Adrenal gland (tissue), 12 donors: ENCODE data around the gene LMBR1L. TPM values are rescaled to one million over a fixed set of nuclear protein-coding genes. Genes with fewer than 3 reads are reported as not detected.

Experiments
- DNase-seq, 7 donors: peaks; one replicate each; pipeline ENCODE4 v3.0.0-alpha.2; 2019 to 2020
- H3K27ac ChIP-seq, 5 donors: fragments of 200-600 bp; sonication (generic) in 4 of 5; 1 replicate in 3 of 5; 2 replicates in 2 of 5; pipeline versions ENCODE4 v1.5.1 to v1.8.0; 2016 to 2020; ENCODE audit warnings: mild to moderate bottlenecking in 1 of 5
- H3K27me3 ChIP-seq: fragments of 200-600 bp; 2 replicates; pipeline ENCODE4 v1.8.0; 2021
- H3K36me3 ChIP-seq, 2 donors: fragments of 200-600 bp; replicated peaks in 1 of 2; 1 replicate in 1 of 2; 2 replicates in 1 of 2; pipeline versions ENCODE4 v1.5.1 to v1.8.0; 2018 to 2022
- H3K4me1 ChIP-seq, 2 donors: fragments of 200-600 bp; replicated peaks in 1 of 2; 1 replicate in 1 of 2; 2 replicates in 1 of 2; pipeline versions ENCODE4 v1.5.1 to v1.8.0; 2018 to 2021
- H3K4me3 ChIP-seq, 4 donors: fragments of 200-600 bp; sonication (generic) in 3 of 4; one replicate each; pipeline ENCODE4 v1.5.1; 2016 to 2018
- H3K9me3 ChIP-seq, 3 donors: fragments of 200-600 bp; sonication (generic) in 1 of 3; replicated peaks in 1 of 3; 1 replicate in 2 of 3; 2 replicates in 1 of 3; pipeline versions ENCODE4 v1.5.1 to v1.8.0; 2016 to 2021
- CTCF ChIP-seq, 6 experiments: fragments of 450-650 bp in 4 of 6; fragments of 200-600 bp in 2 of 6; sonication (generic) in 1 of 6; IDR thresholded peaks; 1 replicate in 5 of 6; 2 replicates in 1 of 6; pipeline versions ENCODE4 v1.5.1 to v1.8.0; 2016 to 2021; ENCODE audit warnings: antibody characterized with exemption in 6 of 6, mild to moderate bottlenecking in 2 of 6, moderate library complexity in 1 of 6
- POLR2A ChIP-seq, 2 donors: fragments of 450-650 bp; IDR thresholded peaks; one replicate each; pipeline ENCODE4 v1.6.1; 2017; ENCODE audit warnings: antibody characterized with exemption in 2 of 2, mild to moderate bottlenecking in 2 of 2, moderate library complexity in 1 of 2
- WGBS, 4 donors: extraction: QIAGEN DNeasy Blood & Tissue Kit in 2 of 4; methylation state at CpG; one replicate each; pipeline versions ENCODE4 v1.1.5 to v1.1.7; 2013 to 2017; 5-methylcytosine and 5-hydroxymethylcytosine counted together
- intact Hi-C, 2 donors: fragments of 100-400 bp; cut with DNase I; formaldehyde crosslinking; loops; one replicate each; pipeline versions ENCODE4 v1.14.1 to v1.15.0; 2022 to 2023
- polyA plus RNA-seq, 3 donors: library from polyadenylated mRNA; stranded (reverse); fragments of 200-250 nt in 2 of 3; fragments of 350-450 nt in 1 of 3; fragmentation: Illumina TruSeq in 1 of 3; extraction: RNeasy Lipid Tissue Mini Kit (QIAGEN cat#74804) in 1 of 3; gene quantifications; one replicate each; pipeline ENCODE4 v1.2.3, GENCODE V29; 2013 to 2014
- total RNA-seq, 9 donors: library from RNA; depleted of rRNA in 4 of 9; stranded (reverse); fragments of >200 nt in 4 of 9; fragments of 120-200 nt in 1 of 9; fragmentation: NEBNext Ultra II Directional in 1 of 9; extraction: Animal tissue kit (Norgen Biotek cat#: 25700) in 1 of 9; gene quantifications; one replicate each; pipeline versions ENCODE4 v1.1.0 to v1.2.4, GENCODE V29; 2013 to 2023
- donor health status: healthy with polysubstance abuse.
- donor health status: Bipolar disorder and iron deficiency.
- donor health status: DM: yes; HTN: yes; CAD: no.
- donor health status: DM: no; HTN: no; CAD: no.
- donor health status: DM: no; HTN: no; CAD: no.
- donor health status: DM: yes; HTN: yes; CAD: no.

The LMBR1L gene
- total and polyA plus RNA-seq, 12 donors, result 20.6 to 136 (median 77.5) TPM

- H3K36me3 ChIP-seq, result peaks cover 0 to 52% of the 10 kb centered on the region in 2 donors
- intact Hi-C loops, result loop anchor here in 1 of 2 donors (5.0 kb wide), 1 partner anchor 33 kb away; no protein-coding TSS in a partner anchor
- WGBS, 4 donors, result 58 to 83% (median 74%) methylated on average over 4 of the region's 4 CpGs
- H3K27me3 ChIP-seq, result no peaks in the 10 kb centered on the region
- H3K4me3 ChIP-seq, result no peak overlapping the region
- TF ChIP-seq POLR2A (IDR thresholded peaks at IDR 0.05) (no peak), CTCF (IDR thresholded peaks at IDR 0.05) (no peak)
- H3K27ac ChIP-seq, result no peak overlapping the region
- no peaks in the 10 kb centered on the region for H3K9me3 ChIP-seq
- no peak for DNase-seq
- peaks cover 37 to 39% of the 10 kb centered on the region in 2 donors for H3K4me1 ChIP-seq
Observed at GRCh38 chr12:49055092-49055491, 55.6 kb downstream of the LMBR1L start.

GRCh38 chr12:49054524-49054923, 56.1 kb downstream of the LMBR1L start:
- 86 to 92% (median 91%) methylated on average over 9 to 10 of the region's 10 CpGs for whole genome bisulfite sequencing, 4 donors

GRCh38 chr12:49054096-49054495, 56.6 kb downstream of the LMBR1L start:
- no peak overlapping the region for H3K4me3 ChIP-seq
- H3K9me3 ChIP-seq, result no peaks in the 10 kb centered on the region
- H3K36me3 ChIP-seq, result peaks cover 0 to 61% of the 10 kb centered on the region in 2 donors
- DNase-seq, result peak in 1 of 7 donors; percentile 11
- 69 to 90% (median 87%) methylated on average over 3 to 5 of the region's 5 CpGs for WGBS, 4 donors
- H3K27ac ChIP-seq, result no peak overlapping the region
- no peaks in the 10 kb centered on the region for H3K27me3 ChIP-seq
- intact Hi-C loops, result no loop called here
- peaks cover 37 to 39% of the 10 kb centered on the region in 2 donors for H3K4me1 ChIP-seq
- TF ChIP-seq POLR2A (IDR thresholded peaks at IDR 0.05) (no peak), CTCF (IDR thresholded peaks at IDR 0.05) (no peak)

More at GRCh38 chr12:49054524-49054923, 56.1 kb downstream of the LMBR1L start:
- DNase-seq, result peak in 1 of 7 donors; percentile 12
- Histone ChIP-seq H3K27me3 (no peaks in the 10 kb centered on the region), H3K9me3 (no peaks in the 10 kb centered on the region), H3K4me3 (no peak overlapping the region), H3K36me3 (peaks cover 0 to 57% of the 10 kb centered on the region in 2 donors), H3K27ac (no peak overlapping the region), H3K4me1 (peaks cover 37 to 39% of the 10 kb centered on the region in 2 donors)
- no peak for TF ChIP-seq POLR2A (IDR thresholded peaks at IDR 0.05)
- intact Hi-C loops, result no loop called here

GRCh38 chr12:49052451-49053208, 58.0 kb downstream of the LMBR1L start:
- no peaks in the 10 kb centered on the region for H3K9me3 ChIP-seq
- H3K27ac ChIP-seq, result no peak overlapping the region
- no peaks in the 10 kb centered on the region for H3K27me3 ChIP-seq
- H3K4me1 ChIP-seq, result peaks cover 25 to 27% of the 10 kb centered on the region in 2 donors
- 85 to 89% (median 87%) methylated on average over 10 to 16 of the region's 16 CpGs for WGBS, 4 donors
- peaks cover 0 to 76% of the 10 kb centered on the region in 2 donors for H3K36me3 ChIP-seq
- intact Hi-C loops, result no loop called here
- DNase-seq, result peak in 1 of 7 donors; percentile 31
- TF ChIP-seq CTCF (IDR thresholded peaks at IDR 0.05) (no peak), POLR2A (IDR thresholded peaks at IDR 0.05) (no peak)
- no peak overlapping the region for H3K4me3 ChIP-seq
